Mucosa of stomach (tissue), 1 donor: Measurements from ENCODE around the gene GABRG2.

ENCODE experiments used
- H3K27me3 ChIP-seq: one replicate; pipeline ENCODE4 v1.7.0; 2013; ENCODE audit warnings: mild to moderate bottlenecking, low read length; ENCODE audit not compliant: control insufficient read depth, insufficient read depth
- H3K36me3 ChIP-seq: one replicate; pipeline ENCODE4 v1.7.0; 2013; ENCODE audit warnings: low read length; ENCODE audit not compliant: control insufficient read depth, insufficient read depth
- H3K4me1 ChIP-seq: one replicate; pipeline ENCODE4 v1.7.0; 2013; ENCODE audit warnings: mild to moderate bottlenecking, low read length; ENCODE audit not compliant: control insufficient read depth, insufficient read depth
- H3K4me3 ChIP-seq: one replicate; pipeline ENCODE4 v1.7.0; 2013; ENCODE audit warnings: low read length
- H3K9ac ChIP-seq: one replicate; pipeline ENCODE4 v1.7.0; 2013; ENCODE audit warnings: mild to moderate bottlenecking, low read length, moderate library complexity
- H3K9me3 ChIP-seq: one replicate; pipeline ENCODE4 v1.7.0; 2013; ENCODE audit warnings: mild to moderate bottlenecking, low read length, moderate library complexity; ENCODE audit not compliant: control insufficient read depth
- donor health status: Pancreatic carcinoma.

GABRG2 gene

DNA sequence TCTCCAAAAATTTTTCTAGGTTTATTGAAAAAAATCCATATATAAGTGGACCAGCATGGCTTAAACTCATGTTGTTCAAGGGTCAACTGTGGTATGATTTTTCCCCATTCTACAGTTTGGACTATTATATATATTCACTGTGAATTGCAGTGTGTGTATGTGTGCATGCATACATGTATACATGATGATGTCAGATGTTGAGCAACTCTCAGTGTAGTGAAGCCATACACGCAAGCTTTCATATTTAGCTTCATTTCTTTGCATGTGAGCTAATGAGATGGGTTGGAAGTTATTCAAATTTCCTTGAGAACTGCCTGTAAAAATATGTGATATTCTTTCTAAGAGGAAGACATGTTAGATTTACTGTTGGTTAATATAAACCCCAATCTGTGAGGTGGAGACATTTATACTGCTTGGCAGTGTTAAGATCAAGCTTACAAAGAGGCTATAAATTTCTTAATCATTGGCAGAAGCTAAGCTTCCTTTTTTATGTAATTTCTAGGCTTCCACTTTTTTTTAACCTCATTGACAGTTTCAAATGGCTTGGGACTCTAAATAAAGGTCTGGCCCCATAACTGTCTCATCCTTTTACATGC is 134.8 kb downstream of the GABRG2 start:
- no peaks in the 10 kb centered on the region for H3K36me3 ChIP-seq

More for the DNA sequence above, 134.8 kb downstream of the GABRG2 start:
- no peak overlapping the region for H3K9ac ChIP-seq
- H3K4me1 ChIP-seq: no peaks in the 10 kb centered on the region
- no peaks in the 10 kb centered on the region for H3K27me3 ChIP-seq
- H3K9me3 ChIP-seq: no peaks in the 10 kb centered on the region
- no peak overlapping the region for H3K4me3 ChIP-seq
